Pancreas (tissue), 10 donors: ENCODE data around the gene TBC1D9. TPM values are rescaled to one million over a fixed set of nuclear protein-coding genes. Genes with fewer than 3 reads are reported as not detected.

Experiments used
- ATAC-seq, 4 donors: fragments of 200-7000 bp; cut with Tn5 transposase; one replicate each; pipeline versions ENCODE4 v1.8.0 to v1.9.1; 2020; ENCODE audit warnings: mild to moderate bottlenecking in 4 of 4, moderate library complexity in 4 of 4
- DNase-seq, 6 donors: peaks; one replicate each; pipeline ENCODE4 v3.0.0-alpha.2; 2020
- FAIRE-seq: peaks from 2 replicates; lab custom pipeline; 2012; peaks lifted over from hg19 to GRCh38; lab: Jason Lieb, UNC
- H3K27ac ChIP-seq, 4 donors: fragments of 200-600 bp; sonication (generic); 1 replicate in 3 of 4; 2 replicates in 1 of 4; pipeline versions ENCODE4 v1.5.0 to v1.8.0; 2020
- H3K27me3 ChIP-seq, 4 donors: fragments of 200-600 bp; one replicate each; pipeline ENCODE4 v1.8.0; 2021
- H3K36me3 ChIP-seq, 3 donors: fragments of 200-600 bp; sonication (generic) in 1 of 3; one replicate each; pipeline versions ENCODE4 v1.5.0 to v1.8.0; 2020 to 2021
- H3K4me1 ChIP-seq, 3 donors: fragments of 200-600 bp; one replicate each; pipeline ENCODE4 v1.8.0; 2021
- H3K4me3 ChIP-seq, 4 donors: fragments of 200-600 bp; sonication (generic) in 2 of 4; one replicate each; pipeline versions ENCODE4 v1.5.0 to v1.8.0; 2020 to 2021
- H3K9me3 ChIP-seq, 4 donors: fragments of 200-600 bp; one replicate each; pipeline ENCODE4 v1.8.0; 2021
- WGBS, 2 donors: extraction: QIAGEN DNeasy Blood & Tissue Kit; methylation state at CpG; one replicate each; pipeline ENCODE4 v1.1.7; 2013; 5-methylcytosine and 5-hydroxymethylcytosine counted together
- intact Hi-C, 3 donors: fragments of 100-400 bp; cut with DNase I; formaldehyde crosslinking; loops; one replicate each; pipeline versions ENCODE4 v1.11.1 to v1.14.2; 2022
- polyA plus RNA-seq, 2 donors: library from polyadenylated mRNA; stranded (reverse); fragments of 200-250 nt; gene quantifications; one replicate each; pipeline ENCODE4 v1.2.3, GENCODE V29; 2013
- total RNA-seq, 6 donors: library from RNA; stranded (reverse); fragmentation: NEBNext Ultra II Directional in 4 of 6; extraction: Animal tissue kit (Norgen Biotek cat#: 25700) in 4 of 6; gene quantifications; one replicate each; pipeline versions ENCODE4 v1.2.1 to v1.2.4, GENCODE V29; 2021 to 2023
- TF ChIP-seq, protein P1 (sequence below), 4 donors: fragments of 200-600 bp; sonication (generic) in 3 of 4; IDR thresholded peaks; one replicate each; pipeline versions ENCODE4 v1.5.0 to v1.8.0; 2021; ENCODE audit warnings: antibody characterized with exemption in 4 of 4
- donor health status: healthy with polysubstance abuse.
- donor health status: DM: no; HTN: no; CAD: no; lungs with moderate emphysema.
- donor health status: DM: no; HTN: no; CAD: no.
- donor health status: control.
- donor health status: control.
- donor health status: Bipolar disorder and iron deficiency.
- donor health status: DM: yes; HTN: yes; CAD: no.
- donor health status: DM: no; HTN: no; CAD: no.
- donor health status: DM: no; HTN: no; CAD: no.
- donor health status: DM: yes; HTN: yes; CAD: no.

Gene TBC1D9
- total and polyA plus RNA-seq, 8 donors = 5.3 to 17.9 (median 9.8) TPM

DNA sequence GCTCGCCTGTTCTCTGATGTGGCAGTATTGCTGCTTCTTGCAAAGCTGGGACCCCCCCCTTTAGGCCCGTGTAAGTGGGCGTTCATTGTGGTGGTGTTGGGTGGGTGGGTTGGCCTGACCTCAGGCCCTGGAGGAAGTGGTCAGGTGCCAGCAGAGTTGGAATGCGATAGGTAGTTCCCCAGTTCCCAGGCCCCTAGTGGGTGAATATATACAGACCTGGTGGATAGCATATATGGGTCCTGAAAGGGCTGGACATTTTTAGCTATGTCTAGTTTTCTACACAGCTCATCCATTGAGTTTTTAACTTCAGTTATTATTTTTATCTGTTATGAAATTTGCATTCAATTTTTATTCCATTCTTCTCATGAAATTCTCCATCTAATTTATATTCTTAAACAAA lies 151.6 kb downstream of the TBC1D9 start:
- H3K4me3 ChIP-seq = no peak overlapping the region
- H3K9me3 ChIP-seq = no peaks in the 10 kb centered on the region
- no peaks in the 10 kb centered on the region for H3K27me3 ChIP-seq
- FAIRE-seq = no peak
- TF ChIP-seq, protein P1, sequence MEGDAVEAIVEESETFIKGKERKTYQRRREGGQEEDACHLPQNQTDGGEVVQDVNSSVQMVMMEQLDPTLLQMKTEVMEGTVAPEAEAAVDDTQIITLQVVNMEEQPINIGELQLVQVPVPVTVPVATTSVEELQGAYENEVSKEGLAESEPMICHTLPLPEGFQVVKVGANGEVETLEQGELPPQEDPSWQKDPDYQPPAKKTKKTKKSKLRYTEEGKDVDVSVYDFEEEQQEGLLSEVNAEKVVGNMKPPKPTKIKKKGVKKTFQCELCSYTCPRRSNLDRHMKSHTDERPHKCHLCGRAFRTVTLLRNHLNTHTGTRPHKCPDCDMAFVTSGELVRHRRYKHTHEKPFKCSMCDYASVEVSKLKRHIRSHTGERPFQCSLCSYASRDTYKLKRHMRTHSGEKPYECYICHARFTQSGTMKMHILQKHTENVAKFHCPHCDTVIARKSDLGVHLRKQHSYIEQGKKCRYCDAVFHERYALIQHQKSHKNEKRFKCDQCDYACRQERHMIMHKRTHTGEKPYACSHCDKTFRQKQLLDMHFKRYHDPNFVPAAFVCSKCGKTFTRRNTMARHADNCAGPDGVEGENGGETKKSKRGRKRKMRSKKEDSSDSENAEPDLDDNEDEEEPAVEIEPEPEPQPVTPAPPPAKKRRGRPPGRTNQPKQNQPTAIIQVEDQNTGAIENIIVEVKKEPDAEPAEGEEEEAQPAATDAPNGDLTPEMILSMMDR (IDR thresholded peaks at IDR 0.05) = no peak
- no peak for DNase-seq
- no peak overlapping the region for H3K27ac ChIP-seq
- no peaks in the 10 kb centered on the region for H3K4me1 ChIP-seq
- H3K36me3 ChIP-seq = no peaks in the 10 kb centered on the region
- 77 to 87% methylated on average over 4 of the region's 4 CpGs for WGBS, 2 donors
- no peak for ATAC-seq
- intact Hi-C loops = loop anchor here in 1 of 3 donors (10.0 kb wide), 1 partner anchor 250 kb away; no protein-coding TSS in a partner anchor

DNA sequence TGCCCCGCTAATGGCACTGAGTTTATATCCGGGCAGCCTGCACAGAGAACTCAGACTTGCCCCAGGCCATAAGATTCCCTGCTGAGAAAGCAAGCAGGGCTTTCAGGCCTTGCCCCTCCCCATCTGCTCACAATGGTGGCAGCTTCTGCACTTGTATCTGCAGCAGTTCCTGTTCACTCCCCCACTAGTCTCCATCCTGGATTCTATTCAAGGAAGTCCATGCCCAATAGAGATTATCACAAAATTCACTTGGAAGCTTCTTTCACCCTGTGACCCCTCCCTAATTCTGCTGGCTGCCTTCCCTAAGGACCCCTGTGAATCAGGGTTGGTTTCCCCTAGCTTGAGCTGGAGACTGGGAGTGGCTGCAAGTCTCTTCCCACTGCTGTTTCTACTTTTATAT lies 152.9 kb downstream of the TBC1D9 start:
- ATAC-seq (no peak), FAIRE-seq (no peak), DNase-seq (no peak)
- TF ChIP-seq, protein P1 (IDR thresholded peaks at IDR 0.05) = no peak
- H3K36me3 ChIP-seq = no peaks in the 10 kb centered on the region
- no peak overlapping the region for H3K4me3 ChIP-seq
- no peaks in the 10 kb centered on the region for H3K27me3 ChIP-seq
- H3K9me3 ChIP-seq = no peaks in the 10 kb centered on the region
- 50 to 51% methylated on average over 2 of the region's 2 CpGs for WGBS, 2 donors
- no peaks in the 10 kb centered on the region for H3K4me1 ChIP-seq
- intact Hi-C loops = loop anchor here in 1 of 3 donors (10.0 kb wide), 1 partner anchor 252 kb away; no protein-coding TSS in a partner anchor
- no peak overlapping the region for H3K27ac ChIP-seq

DNA sequence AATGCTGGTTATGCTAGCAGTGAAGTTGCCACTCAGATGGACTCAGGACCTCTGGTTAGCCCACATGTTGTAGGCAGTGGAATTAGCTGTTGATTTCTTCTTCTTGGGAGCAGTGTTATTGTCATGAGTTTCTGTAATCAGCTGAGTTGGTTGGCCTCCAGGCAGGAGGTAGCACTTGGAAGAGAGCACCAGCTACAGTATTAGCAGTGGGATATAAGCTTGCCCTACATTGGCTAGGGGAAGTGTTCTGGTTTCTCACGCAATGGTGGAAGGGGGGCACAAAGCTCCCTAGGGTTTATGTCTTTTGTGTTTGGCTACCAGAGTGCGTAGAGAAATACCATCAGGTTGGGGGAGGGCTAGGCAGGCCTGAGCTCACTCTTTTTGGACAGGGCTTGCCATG lies 153.5 kb downstream of the TBC1D9 start:
- H3K36me3 ChIP-seq = no peaks in the 10 kb centered on the region
- DNase-seq (no peak), FAIRE-seq (no peak), ATAC-seq (no peak)
- no peak overlapping the region for H3K4me3 ChIP-seq
- H3K27ac ChIP-seq = no peak overlapping the region
- H3K4me1 ChIP-seq = no peaks in the 10 kb centered on the region
- intact Hi-C loops = loop anchor here in 1 of 3 donors (10.0 kb wide), 1 partner anchor 252 kb away; no protein-coding TSS in a partner anchor
- no peaks in the 10 kb centered on the region for H3K27me3 ChIP-seq
- TF ChIP-seq, protein P1 (IDR thresholded peaks at IDR 0.05) = no peak
- WGBS, 2 donors = 89 to 95% methylated on average over 2 of the region's 2 CpGs
- H3K9me3 ChIP-seq = no peaks in the 10 kb centered on the region

DNA sequence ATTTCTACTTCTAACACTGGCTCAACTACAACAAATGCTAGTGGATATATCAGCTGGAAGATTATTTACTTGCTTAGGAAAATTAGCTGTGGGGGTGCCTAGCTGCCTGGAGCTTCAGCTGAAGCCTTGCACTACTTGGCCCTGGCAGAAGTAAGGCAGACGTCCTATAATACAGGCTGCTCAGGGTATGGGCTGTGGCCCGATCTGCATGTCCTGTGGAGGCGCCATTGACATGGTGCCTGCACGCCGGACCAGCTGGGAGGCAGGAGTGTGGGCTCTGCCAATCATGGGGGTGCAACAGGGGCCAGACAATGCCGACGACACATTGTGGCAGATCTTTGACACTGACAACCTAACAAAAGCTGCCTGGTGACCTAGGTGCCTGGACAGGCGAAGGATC lies 155.8 kb downstream of the TBC1D9 start:
- DNase-seq (no peak), FAIRE-seq (no peak), ATAC-seq (no peak)
- Histone ChIP-seq H3K4me1 (no peaks in the 10 kb centered on the region), H3K27me3 (no peaks in the 10 kb centered on the region), H3K9me3 (no peaks in the 10 kb centered on the region), H3K36me3 (no peaks in the 10 kb centered on the region), H3K27ac (no peak overlapping the region), H3K4me3 (no peak overlapping the region)
- 78 to 82% methylated on average over 8 of the region's 8 CpGs for WGBS, 2 donors
- intact Hi-C loops = loop anchor here in 1 of 3 donors (10.0 kb wide), 1 partner anchor 254 kb away; no protein-coding TSS in a partner anchor
- TF ChIP-seq, protein P1 (IDR thresholded peaks at IDR 0.05) = no peak

DNA sequence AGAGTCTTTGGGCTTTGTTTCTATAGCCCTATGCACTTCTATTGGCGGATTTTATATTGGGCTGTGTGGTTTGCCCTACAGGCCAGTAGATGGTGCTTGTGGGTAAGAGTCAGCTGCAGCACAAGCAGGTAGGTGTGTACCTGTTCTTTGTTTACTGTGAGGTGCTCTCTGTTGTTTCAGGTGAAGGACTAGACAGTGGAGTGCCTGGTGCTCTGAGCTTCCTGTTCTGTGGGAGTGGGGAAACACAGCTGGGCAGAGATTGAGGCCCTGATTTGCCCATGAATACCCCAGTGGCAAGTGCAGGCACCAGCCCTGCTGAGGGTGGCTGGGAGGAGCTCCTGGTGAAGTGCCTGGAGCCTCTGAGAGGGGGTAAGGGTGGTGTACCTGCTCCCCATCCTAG lies 161.1 kb downstream of the TBC1D9 start:
- WGBS, 2 donors = 21 to 29% methylated on average over 1 of the region's 1 CpG
- Histone ChIP-seq H3K27me3 (no peaks in the 10 kb centered on the region), H3K4me3 (no peak overlapping the region), H3K27ac (no peak overlapping the region), H3K4me1 (no peaks in the 10 kb centered on the region), H3K9me3 (no peaks in the 10 kb centered on the region), H3K36me3 (no peaks in the 10 kb centered on the region)
- intact Hi-C loops = loop anchor here in 1 of 3 donors (5.0 kb wide), 1 partner anchor 257 kb away; no protein-coding TSS in a partner anchor
- ATAC-seq = peak; percentile 86 to 99 (median 96)
- TF ChIP-seq, protein P1 (IDR thresholded peaks at IDR 0.05) = peak; percentile 11 to 51 (median 36)
- DNase-seq = peak in 3 of 6 donors; percentile 14 to 56 (median 27)
- FAIRE-seq = no peak
